GM10266 (cell line): ENCODE results near the gene FBXL14.

Experiments used
- DNase-seq: peaks from one replicate; pipeline ENCODE4 v3.0.0; 2012; ENCODE audit errors: extremely low spot score
- CTCF ChIP-seq: IDR thresholded peaks from 2 replicates; pipeline ENCODE4 v1.5.1; 2012; ENCODE audit warnings: mild to moderate bottlenecking, low read depth; ENCODE audit not compliant: control insufficient read depth, insufficient read depth; ENCODE audit errors: missing control alignments

The FBXL14 gene, protein sequence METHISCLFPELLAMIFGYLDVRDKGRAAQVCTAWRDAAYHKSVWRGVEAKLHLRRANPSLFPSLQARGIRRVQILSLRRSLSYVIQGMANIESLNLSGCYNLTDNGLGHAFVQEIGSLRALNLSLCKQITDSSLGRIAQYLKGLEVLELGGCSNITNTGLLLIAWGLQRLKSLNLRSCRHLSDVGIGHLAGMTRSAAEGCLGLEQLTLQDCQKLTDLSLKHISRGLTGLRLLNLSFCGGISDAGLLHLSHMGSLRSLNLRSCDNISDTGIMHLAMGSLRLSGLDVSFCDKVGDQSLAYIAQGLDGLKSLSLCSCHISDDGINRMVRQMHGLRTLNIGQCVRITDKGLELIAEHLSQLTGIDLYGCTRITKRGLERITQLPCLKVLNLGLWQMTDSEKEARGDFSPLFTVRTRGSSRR

GRCh38 chr12:1594261-1595025 lies at the start of gene FBXL14:
Gene FBXL14, minus strand, starts transcription at chr12:1594581. Its CDS starts 515 bp downstream, at chr12:1594066.
- DNase-seq, result peak; percentile 87
- peak; percentile 14 for TF ChIP-seq CTCF

DNA sequence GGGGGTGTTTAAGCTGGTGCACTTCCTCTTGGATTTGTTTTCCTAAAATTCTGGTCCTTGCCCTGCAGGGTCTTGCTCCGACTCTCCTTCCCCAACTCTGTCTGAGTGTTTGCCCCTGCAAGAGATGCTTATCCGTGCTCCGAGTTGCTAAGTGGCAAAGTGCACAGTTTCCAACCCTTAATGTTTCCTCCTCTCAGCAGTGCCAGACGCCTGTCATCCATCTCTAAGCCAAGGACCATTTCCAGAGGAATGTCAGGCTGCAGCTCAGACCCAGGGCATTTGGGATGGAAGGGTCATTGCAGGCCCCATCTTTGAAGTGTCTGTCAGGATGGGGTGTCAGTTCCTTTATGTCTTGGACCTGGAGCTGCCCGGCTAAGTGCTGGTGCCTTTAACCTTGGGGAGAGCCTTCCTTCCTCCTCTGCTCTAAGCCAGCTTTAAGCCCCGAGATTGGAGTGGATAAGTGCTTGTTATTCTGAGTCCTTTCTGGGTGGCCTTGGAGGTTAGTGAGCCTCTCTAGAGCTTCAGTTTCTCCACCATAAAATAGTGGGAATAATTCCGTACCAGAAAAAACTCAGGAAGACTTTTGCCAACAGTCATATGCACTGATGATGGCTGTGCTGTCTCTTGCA lies 49.6 kb upstream of the FBXL14 start:
- no peak for DNase-seq
- no peak for TF ChIP-seq CTCF

DNA sequence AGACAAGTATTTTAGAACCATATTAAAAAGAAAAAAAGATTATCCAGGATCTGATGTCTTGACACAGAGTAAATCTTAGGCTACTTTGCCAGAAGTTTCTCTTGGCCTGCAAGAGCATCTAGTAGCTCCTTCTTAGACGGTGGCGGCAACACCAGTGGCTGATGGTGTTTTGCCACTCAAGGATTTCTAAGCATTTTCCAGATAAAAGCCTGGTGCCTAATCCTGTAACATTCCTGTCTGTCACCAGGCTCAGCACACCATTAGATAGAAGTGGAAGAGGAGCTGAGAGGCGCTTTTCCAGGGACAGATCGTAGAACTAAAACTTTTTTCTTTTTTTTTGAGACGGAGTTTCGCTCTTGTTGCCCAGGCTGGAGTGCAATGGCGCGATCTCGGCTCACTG lies 48.7 kb upstream of the FBXL14 start:
- TF ChIP-seq CTCF, result no peak
- DNase-seq, result no peak

- DNase-seq, result no peak
- no peak for TF ChIP-seq CTCF
These were observed 48.1 kb upstream of the FBXL14 start for GRCh38 chr12:1642513-1642912.

GRCh38 chr12:1640328-1641234 lies 46.2 kb upstream of the FBXL14 start:
- DNase-seq, result no peak
- TF ChIP-seq CTCF, result no peak

DNA sequence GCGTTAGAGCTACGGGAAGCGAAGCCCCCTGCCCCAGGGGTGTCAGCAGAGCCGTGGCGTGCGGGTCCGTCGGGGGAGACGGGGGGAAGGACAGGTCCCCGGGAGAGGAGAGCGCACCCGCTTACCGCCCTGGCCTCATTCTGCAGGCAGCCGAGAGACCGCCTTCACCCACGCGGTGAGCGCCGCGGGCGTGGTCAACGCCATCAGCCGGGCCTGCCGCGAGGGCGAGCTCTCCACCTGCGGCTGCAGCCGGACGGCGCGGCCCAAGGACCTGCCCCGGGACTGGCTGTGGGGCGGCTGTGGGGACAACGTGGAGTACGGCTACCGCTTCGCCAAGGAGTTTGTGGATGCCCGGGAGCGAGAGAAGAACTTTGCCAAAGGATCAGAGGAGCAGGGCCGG lies 45.2 kb upstream of the FBXL14 start:
- no peak for TF ChIP-seq CTCF
- DNase-seq, result no peak
